H7 (cell line): ENCODE measurements around the gene COMMD3. TPM values are rescaled to one million over a fixed set of nuclear protein-coding genes. Genes with fewer than 3 reads are reported as not detected.

Experiments used
- DNase-seq: peaks from one replicate; pipeline ENCODE4 v3.0.0; 2012
- H3K27me3 ChIP-seq: 2 replicates; pipeline ENCODE4 v1.6.0; 2011; ENCODE audit warnings: mild to moderate bottlenecking, low read length; ENCODE audit not compliant: control insufficient read depth, insufficient read depth
- H3K36me3 ChIP-seq: replicated peaks from 2 replicates; pipeline ENCODE4 v1.5.1; 2011; ENCODE audit warnings: low read length; ENCODE audit not compliant: control insufficient read depth, insufficient read depth
- H3K4me3 ChIP-seq: 2 replicates; pipeline ENCODE4 v1.5.1; 2011; ENCODE audit warnings: low read depth, mild to moderate bottlenecking, control low read depth, low read length, moderate library complexity; ENCODE audit not compliant: insufficient read depth
- total RNA-seq: library from RNA; depleted of rRNA; stranded (reverse); fragments of >200 nt; shearing (Covaris generic); gene quantifications from 2 replicates; pipeline ENCODE4 v1.2.3, GENCODE V29; 2014

COMMD3 gene
- total RNA-seq, 1 experiment from 2014 or later, result 1.8 TPM

DNA sequence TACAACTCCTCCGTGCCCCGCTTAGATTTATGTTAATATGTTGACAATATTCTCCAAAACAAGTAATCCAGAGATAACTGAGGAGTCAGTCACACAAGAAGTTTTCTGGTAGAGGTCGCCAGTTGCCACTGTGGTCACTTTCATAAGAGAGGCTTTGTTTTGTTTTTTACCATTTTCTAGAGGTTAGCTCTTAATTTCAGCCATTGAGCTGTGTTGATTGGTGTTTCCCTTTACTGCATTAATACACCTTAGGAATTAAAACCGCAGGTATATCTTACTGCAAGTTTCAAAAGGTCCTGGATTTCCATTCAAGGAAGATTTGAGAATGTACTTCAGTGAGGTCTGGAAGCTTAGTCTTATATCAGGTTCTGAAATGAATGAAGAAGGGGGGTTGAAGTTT lies 8.2 kb downstream of the COMMD3 start:
- H3K4me3 ChIP-seq, result no peak overlapping the region

DNA sequence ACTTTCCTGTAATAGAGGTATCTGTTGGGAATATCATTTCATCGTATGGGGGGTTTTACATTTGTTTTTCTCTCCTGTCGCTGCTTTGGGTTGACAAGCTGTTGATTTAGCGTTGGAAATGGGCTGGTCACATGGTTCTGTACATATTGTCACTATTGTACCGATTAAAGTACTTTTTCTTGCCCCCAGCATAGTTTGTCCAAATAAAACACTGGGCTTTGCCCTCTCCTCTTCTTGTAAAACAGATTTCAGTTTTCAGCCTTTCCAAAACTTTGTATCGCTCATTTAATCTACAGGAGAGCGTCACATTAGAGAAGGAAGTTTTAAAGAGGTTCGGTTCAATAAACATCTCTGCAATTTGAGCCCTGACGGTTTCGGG lies 8.7 kb downstream of the COMMD3 start:
- Histone ChIP-seq H3K4me3 (peak overlapping the region; percentile 39; the same call in 1 of the 2 replicates), H3K36me3 (no peaks in the 10 kb centered on the region), H3K27me3 (peaks cover 82% of the 10 kb centered on the region)
- DNase-seq, result no peak

More for the DNA sequence above, 8.2 kb downstream of the COMMD3 start:
- Histone ChIP-seq H3K36me3 (no peaks in the 10 kb centered on the region), H3K27me3 (peaks cover 82% of the 10 kb centered on the region)
- no peak for DNase-seq

DNA sequence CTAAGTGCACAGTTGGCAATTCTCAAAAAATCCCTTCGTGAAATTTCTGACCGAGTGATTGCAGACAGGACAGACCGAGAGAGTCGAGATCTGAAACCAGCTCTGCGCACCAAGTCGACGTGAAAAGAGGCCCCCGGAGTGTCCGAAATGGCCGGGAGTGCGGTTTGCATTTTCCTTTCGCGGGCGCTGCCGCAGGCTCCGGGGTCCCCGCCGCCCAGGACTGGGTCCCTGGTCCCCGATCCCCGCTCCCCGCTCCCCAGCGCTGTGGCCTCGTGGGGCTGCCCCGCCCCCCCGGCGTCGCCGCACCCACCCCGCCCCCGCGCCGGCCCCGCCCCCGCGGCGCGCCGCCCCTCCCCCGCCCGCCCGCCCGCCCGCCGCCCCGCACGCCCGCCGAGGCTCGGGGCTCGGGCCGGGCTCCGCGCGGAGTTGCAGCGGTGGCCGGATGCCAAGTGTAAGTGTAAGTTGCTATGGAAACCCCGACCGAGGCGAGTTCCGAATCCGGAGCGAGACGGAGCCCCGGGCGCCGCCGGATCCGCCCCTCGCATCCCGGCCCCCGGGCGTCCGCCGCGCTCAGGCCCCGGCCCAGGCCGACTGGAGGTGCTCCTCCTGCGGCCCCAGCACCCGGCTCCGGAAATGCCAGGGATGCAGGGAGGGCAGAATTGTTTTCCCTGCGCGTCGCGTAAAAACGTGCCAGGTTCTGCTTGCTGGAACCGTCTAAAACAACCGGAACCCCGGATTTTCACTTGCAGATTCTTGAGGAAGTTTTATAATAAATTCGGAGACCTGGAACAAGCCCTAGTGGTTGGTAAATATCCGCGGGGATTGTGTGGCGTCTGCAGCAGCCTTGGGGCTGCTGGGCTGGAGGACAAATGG lies 9.3 kb downstream of the COMMD3 start:
- Histone ChIP-seq H3K27me3 (peaks cover 83% of the 10 kb centered on the region), H3K36me3 (no peaks in the 10 kb centered on the region)
- peak; percentile 95 for DNase-seq

DNA sequence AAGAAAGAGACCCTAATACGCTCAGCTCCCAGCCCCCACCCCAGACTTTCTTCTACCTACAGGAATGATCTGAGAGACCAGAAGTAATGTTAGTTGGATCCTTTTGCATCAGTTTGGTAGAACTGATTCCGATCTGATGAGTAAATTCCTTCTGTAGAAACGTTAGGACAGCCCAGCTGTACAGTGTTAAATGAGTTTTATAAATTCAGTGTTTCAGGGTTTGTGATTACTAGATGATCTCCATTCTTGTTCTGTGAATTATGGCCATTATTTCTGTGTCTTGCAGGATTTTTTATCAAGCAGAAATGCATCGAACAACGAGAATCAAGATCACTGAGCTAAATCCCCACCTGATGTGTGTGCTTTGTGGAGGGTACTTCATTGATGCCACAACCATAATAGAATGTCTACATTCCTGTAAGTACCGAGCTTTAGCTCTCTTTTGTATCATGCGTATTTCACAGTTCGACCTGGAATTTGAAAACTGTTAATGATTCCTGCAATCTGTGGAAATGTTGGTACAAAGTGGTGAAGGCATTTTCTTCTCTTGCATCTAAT lies 10.0 kb downstream of the COMMD3 start:
- Histone ChIP-seq H3K4me3 (peak overlapping the region; percentile 31; the same call in 1 of the 2 replicates), H3K27me3 (peaks cover 89% of the 10 kb centered on the region), H3K36me3 (no peaks in the 10 kb centered on the region)
- DNase-seq, result no peak

More for the DNA sequence above, 9.3 kb downstream of the COMMD3 start:
- H3K4me3 ChIP-seq, result peak overlapping the region; percentile 39

DNA sequence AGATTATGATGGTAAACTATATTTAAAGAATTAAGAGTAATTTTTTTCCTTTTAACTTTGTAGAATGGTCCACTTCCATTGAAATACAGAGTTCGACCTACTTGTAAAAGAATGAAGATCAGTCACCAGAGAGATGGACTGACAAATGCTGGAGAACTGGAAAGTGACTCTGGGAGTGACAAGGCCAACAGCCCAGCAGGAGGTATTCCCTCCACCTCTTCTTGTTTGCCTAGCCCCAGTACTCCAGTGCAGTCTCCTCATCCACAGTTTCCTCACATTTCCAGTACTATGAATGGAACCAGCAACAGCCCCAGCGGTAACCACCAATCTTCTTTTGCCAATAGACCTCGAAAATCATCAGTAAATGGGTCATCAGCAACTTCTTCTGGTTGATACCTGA lies 13.0 kb downstream of the COMMD3 start:
- H3K4me3 ChIP-seq, result no peak overlapping the region
- DNase-seq, result no peak
- H3K27me3 ChIP-seq, result peaks cover 92% of the 10 kb centered on the region
- H3K36me3 ChIP-seq, result no peaks in the 10 kb centered on the region

DNA sequence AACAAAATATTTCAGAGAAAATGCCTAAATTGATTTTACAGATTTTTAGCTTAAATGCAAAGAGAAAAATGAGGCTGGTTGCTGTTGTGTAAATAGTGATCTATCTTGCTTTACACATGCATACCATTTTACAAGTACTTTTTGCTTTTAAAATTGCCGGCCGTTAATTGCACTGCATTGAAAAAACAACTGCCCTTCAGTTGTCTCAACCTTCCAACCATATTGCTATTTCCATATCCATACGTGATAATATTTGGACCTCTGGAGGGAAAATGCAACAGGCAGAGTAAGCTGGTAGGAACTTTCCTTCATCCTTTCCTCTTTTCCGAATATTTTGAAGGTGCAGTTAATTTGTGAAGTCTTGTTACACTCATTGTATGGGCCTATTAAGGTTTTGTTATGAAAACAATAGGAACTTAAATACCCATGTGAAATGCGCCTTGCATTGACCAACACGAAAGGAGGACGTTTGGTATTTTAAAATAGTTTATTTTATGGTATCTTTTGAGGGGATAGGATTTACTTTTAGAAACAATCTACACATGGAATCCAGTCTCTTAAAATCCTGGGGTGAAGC lies 16.0 kb downstream of the COMMD3 start:
- no peak overlapping the region for H3K4me3 ChIP-seq
- DNase-seq, result no peak
- H3K36me3 ChIP-seq, result no peaks in the 10 kb centered on the region
- peaks cover 98% of the 10 kb centered on the region for H3K27me3 ChIP-seq

DNA sequence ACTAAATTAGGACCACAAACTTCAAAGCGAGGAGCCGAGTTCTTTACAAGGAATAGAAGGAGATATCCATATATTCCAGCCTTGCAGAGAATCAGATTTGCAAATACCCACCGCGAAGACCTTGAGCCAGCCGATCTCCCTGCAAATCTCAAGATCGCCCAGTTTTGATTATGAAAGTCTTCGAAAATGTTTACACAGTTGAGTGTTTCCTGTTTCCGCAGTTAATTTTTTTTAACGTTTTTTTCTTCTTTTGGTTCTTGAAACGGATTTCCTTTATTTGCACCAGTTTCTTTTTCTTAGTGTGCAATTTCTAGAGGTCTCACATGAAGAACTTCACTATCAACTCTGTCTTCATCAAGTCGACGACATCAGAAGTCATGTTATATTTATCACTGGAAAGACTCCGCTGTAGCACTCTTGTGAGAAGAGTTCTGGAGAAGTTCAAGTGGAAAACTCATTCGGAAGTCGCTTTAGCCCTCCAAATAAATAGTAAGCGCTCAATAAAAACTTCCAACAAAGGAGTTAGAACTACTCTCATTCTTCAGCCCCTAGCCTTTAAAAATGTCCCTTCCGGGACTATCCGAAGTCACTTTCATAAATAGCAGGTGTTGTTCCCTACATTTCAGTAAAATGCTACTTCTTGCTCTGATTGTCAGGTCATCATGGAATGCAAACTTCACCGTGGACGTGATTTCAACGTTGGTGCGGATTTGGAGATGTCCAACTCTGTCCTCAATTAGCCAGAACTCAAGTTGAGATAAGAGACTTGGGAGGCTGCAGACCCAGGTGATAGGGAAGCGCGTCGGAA lies 17.2 kb downstream of the COMMD3 start:
- Histone ChIP-seq H3K36me3 (no peaks in the 10 kb centered on the region), H3K4me3 (peak overlapping the region; percentile 36; the same call in 1 of the 2 replicates), H3K27me3 (peaks cover 98% of the 10 kb centered on the region)
- DNase-seq, result no peak

DNA sequence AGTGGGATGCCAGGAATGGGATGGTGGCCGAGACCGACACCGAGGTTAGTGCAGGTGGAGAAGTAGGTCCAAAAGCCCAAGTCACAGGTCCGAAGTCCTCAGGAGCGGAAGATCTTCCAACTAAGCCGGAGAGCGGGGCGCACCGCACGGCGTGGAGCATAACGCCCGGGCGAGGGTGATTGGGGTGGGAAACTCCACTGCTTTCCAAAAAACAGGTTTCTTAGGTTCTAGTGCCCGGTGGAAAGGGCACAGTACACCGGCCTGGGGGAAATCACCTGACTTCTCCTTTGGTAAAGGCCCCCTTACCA lies 17.7 kb downstream of the COMMD3 start:
- Histone ChIP-seq H3K27me3 (peaks cover 99% of the 10 kb centered on the region), H3K4me3 (peak overlapping the region; percentile 36; the same call in 1 of the 2 replicates), H3K36me3 (no peaks in the 10 kb centered on the region)
- DNase-seq, result peak; percentile 63

DNA sequence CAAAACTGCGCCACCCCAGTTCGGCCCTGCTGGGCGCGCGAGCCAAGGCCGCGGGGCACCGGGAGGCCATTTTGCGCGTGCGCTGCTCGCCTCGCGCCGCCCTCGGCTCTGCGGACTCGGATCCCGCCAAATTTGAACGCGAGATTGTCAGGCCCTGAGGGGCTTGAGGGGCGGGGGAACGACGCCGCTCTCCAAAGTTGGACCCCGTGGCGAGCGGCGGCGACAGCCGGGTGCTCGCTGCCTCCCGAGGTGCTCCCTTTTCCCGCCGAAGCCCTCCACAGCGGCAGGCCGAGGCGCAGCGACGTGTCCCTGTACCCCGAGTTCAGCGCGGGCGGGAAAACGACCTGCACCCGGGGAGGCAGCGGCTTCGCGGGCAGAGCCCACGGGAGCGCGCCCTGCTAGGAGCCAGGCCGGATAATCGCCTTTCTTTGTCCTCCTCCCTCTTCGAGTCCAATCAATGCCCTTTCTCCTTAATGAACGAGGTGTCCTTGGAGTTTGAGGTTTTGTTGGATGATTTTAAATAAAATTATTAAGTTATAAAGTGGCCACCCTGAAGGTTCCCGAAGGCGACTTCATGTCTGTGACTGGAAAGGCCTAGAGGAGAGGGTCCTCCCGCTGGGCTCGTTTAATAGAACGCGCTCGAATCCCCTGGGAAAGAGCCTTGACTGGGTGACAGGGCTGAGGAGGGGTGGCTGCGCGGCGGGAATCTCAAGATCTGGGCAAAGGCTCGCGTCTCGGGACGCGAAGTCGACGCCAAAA lies 18.4 kb downstream of the COMMD3 start:
- Histone ChIP-seq H3K4me3 (peak overlapping the region; percentile 36), H3K27me3 (peaks cover 99% of the 10 kb centered on the region), H3K36me3 (no peaks in the 10 kb centered on the region)
- DNase-seq, result peak; percentile 92

DNA sequence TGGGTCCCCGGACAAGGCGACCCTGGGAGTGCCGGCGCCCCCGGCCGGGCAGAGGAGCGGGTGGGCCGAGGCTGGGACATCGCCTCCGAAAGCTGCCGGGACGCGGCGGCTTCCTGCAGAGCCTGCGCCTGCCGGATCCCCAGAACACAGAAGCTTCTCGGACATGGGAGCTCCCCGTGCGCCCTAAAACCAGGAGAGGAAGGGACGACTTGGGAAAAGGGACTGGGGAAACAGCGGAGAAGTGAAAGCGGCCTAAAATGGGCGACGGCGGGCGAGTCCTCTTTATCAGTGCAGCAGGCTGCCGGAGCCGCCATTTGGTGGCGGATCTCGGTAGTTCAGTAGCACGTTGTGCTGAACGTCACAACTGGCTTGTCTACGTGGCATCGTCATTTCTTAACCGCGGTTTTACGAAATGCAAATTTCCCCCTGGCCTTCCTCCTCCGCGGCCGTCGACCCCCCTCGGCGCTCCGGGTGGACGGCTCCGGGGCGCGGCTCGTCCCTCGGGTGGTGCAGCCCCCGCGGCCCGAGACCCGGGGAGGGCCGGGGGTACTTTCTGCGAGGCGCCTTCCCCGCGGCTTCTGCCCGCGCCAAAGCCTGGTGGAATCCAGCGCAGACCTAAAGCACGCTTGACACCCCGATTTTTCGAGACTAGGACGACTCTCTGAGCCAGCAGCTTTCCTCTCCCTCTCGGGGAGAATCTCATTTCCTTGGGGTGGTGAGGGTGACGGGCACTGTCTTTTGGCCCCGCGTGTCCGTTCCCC lies 19.2 kb downstream of the COMMD3 start:
- Histone ChIP-seq H3K27me3 (peaks cover 99% of the 10 kb centered on the region), H3K36me3 (no peaks in the 10 kb centered on the region), H3K4me3 (peak overlapping the region; percentile 36)
- DNase-seq, result peak; percentile 78

DNA sequence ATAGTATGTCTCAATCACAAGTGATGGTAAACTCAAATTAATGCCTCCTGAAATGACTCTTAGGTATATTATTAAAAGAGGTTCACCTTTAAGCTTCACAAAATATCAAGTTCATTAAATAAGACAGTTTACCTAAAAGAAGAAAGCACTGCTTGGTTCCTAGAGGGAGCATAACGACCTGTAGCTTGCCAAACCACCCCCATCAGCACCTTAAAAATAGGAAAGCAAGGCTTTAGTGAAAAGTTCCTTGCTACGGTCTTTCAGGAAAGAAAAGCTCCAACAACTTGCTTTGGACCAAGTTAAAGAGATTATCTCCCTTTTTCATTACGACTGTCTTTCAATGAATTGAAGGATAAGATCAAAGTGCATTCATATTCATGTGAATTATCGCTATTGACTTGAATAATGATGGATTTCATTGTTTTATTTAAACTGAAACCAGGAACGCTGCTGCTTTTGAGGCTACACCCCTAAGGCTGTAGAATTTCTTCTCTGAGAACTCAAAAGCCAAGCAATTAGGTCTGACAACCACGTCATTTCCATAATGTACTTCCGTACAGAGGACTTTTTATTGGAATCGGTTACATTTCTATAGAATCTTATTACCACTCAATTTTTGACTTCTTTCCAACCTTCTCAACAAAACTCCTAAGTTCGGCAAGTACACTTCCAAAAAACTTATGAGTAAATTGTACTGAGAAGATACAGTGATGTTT lies 22.2 kb downstream of the COMMD3 start:
- no peak for DNase-seq
- Histone ChIP-seq H3K27me3 (peaks cover 99% of the 10 kb centered on the region), H3K4me3 (no peak overlapping the region), H3K36me3 (no peaks in the 10 kb centered on the region)

DNA sequence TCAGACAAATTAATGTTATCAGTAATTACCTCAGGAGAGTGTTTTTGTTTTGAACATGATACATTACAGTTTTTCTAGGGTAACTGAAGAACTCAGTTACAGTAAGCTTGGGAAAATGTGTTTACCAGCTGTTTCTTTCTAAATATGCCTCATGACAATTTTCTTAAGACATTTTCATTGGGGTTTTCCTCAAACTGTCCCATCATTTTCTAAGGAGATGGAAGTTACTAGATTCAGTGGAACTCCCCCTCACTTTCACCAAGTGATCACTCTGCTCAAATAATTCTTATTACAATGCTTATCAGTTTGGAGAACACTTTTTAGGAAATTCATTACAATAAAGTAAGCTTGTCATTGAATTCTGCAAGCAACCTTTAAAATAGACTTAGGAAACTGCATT lies 22.7 kb downstream of the COMMD3 start:
- no peak for DNase-seq
- Histone ChIP-seq H3K36me3 (no peaks in the 10 kb centered on the region), H3K4me3 (no peak overlapping the region), H3K27me3 (peaks cover 99% of the 10 kb centered on the region)

DNA sequence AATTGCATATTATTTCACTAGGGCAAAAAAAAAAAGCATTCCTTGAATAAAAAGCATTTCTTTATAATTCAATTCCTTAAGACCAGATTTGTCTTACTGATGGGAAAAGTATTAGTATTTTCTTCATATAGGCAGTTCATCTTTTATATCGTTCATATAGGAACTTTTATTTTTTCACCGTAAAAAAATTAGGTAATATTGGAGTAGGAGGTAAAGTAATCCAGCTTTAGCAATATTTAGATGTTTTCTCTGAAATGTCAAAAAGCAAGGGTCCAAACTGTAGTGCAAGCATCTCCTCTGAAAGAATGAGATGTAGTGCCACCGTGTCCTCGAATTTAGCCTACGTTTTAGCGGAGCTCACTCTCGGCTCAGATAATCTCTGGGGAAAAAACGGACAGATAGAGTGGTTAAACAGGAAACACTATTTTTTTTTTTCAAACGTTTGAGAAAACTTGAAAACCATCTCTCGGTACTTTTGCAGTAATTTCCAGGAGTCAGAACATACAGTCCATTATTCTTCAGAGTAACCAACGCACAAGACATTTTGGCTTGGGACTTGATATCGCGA lies 23.7 kb downstream of the COMMD3 start:
- Histone ChIP-seq H3K36me3 (no peaks in the 10 kb centered on the region), H3K4me3 (peak overlapping the region; percentile 37), H3K27me3 (peaks cover 99% of the 10 kb centered on the region)
- no peak for DNase-seq
